Measurements from ENCODE around the gene DBT. TPM values are rescaled to one million over a fixed set of nuclear protein-coding genes. Genes with fewer than 3 reads are reported as not detected.

The DBT gene
- total RNA-seq, 1 experiment from 2014 or later: 20.3 TPM

DNA sequence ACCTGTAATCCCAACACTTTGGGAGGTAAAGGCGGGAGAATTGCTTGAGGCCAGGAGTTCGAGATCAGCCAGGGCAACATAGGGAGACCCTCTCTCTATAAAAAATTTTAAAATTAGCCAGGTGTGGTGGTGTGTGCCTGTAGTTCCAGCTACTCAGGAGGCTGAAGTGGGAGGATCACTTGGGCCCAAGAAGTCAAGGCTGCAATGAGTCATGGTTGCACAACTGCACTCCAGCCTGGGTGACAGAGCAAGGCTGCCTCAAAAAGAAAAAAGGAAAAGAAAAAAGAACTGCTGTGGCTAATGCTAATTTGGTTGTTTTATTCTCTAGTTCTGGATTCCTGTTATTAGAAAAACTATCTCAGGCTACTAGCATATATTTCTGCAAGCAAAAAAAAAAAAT, 29.8 kb downstream of the DBT start:
- Histone ChIP-seq H3K23ac (ENCODE audit: insufficient read length, low read depth, low read length) (no peak overlapping the region), H3K56ac (ENCODE audit: insufficient read length, low read depth, low read length) (no peak overlapping the region), H2BK12ac (ENCODE audit: insufficient read length, low read depth, low read length) (no peak overlapping the region), H3K27ac (ENCODE audit: insufficient read length, low read depth, low read length) (no peak overlapping the region), H3K9me3 (ENCODE audit: control insufficient read depth, low read depth, low read length) (no peaks in the 10 kb centered on the region), H3K27me3 (ENCODE audit: insufficient read depth, low read length) (no peaks in the 10 kb centered on the region), H3K79me2 (ENCODE audit: insufficient read depth, low read length) (no peaks in the 10 kb centered on the region), H2BK5ac (ENCODE audit: insufficient read length, low read length) (no peak overlapping the region), H3K18ac (ENCODE audit: insufficient read length, low read depth, low read length) (no peak overlapping the region), H4K5ac (ENCODE audit: insufficient read length, low read depth, low read length) (no peak overlapping the region), H4K91ac (ENCODE audit: insufficient read length, low read depth, low read length) (no peak overlapping the region), H3K14ac (ENCODE audit: insufficient read depth, low read length) (no peak overlapping the region), H4K20me1 (ENCODE audit: control insufficient read depth, insufficient read depth, insufficient read length) (no peaks in the 10 kb centered on the region), H2BK120ac (ENCODE audit: low read depth, low read length, poor library complexity, severe bottlenecking) (no peak overlapping the region), H3K4me2 (ENCODE audit: insufficient read depth, insufficient read length, low read length) (no peak overlapping the region), H4K8ac (replicated peaks; ENCODE audit: insufficient read length, low read depth, low read length) (no peak overlapping the region), H3K9ac (ENCODE audit: extremely low read depth, insufficient read length, low read length) (no peak overlapping the region), H3T11ph (ENCODE audit: low read length) (no peak overlapping the region), H2AK5ac (ENCODE audit: insufficient read length, low read length) (no peak overlapping the region), H3K4ac (ENCODE audit: low read depth, low read length) (no peak overlapping the region), H3K4me1 (ENCODE audit: insufficient read depth, low read length) (no peaks in the 10 kb centered on the region), H3K79me1 (ENCODE audit: insufficient read depth, low read depth, low read length, poor library complexity, severe bottlenecking) (no peaks in the 10 kb centered on the region), H3K23me2 (ENCODE audit: insufficient read length, low read depth, low read length, poor library complexity, severe bottlenecking) (no peaks in the 10 kb centered on the region), H2BK15ac (ENCODE audit: low read depth, low read length) (no peak overlapping the region), H2BK20ac (ENCODE audit: low read depth, low read length, poor library complexity, severe bottlenecking) (no peak overlapping the region), H2AFZ (ENCODE audit: low read length) (no peak overlapping the region)
- Mint-ChIP-seq H3K27me3 (ENCODE audit: low read depth) (no peaks in the 10 kb centered on the region), H3K27ac (no peak overlapping the region; a peak in 1 of 7 replicates), H3K36me3 (ENCODE audit: insufficient read depth in 1 of 3, low read depth in 3 of 3) (peaks cover 1 to 25% (median 10%) of the 10 kb centered on the region in 3 experiments; a peak in 5 of 7 replicates), H3K4me3 (no peak overlapping the region), H3K4me1 (no peaks in the 10 kb centered on the region), H3K9me3 (no peaks in the 10 kb centered on the region)
- DNase-seq: no peak
- WGBS (ENCODE audit: extremely low coverage, insufficient read length, low lambda C conversion rate): no CpG with 5 or more reads among the region's 2 CpGs
- TF ChIP-seq CTCF (conservative IDR thresholded peaks at IDR 0.05): no peak

Data from H9 (cell line).